B cell (primary cell): Measurements from ENCODE around the gene KCNK4. TPM values are rescaled to one million over a fixed set of nuclear protein-coding genes. Genes with fewer than 3 reads are reported as not detected.

ENCODE experiments used
- ATAC-seq: fragments of 200-7000 bp; cut with Tn5 transposase; one replicate; pipeline ENCODE4 v1.10.0; 2021; ENCODE audit warnings: low read depth, mild to moderate bottlenecking, moderate number of reproducible peaks, moderate library complexity
- CTCF ChIA-PET: fragments of 350-600 bp; sonication (Branson Sonifier 250); formaldehyde crosslinking; loops from one replicate; lab custom pipeline; 2021; ENCODE audit warnings: antibody characterized with exemption, inconsistent platforms; lab: Charles Lee
- POLR2A ChIA-PET: fragments of 350-600 bp; sonication (Branson Sonifier 250); formaldehyde crosslinking; loops from one replicate; lab custom pipeline; 2021; ENCODE audit warnings: antibody characterized with exemption; lab: Charles Lee
- DNase-seq: peaks from one replicate; pipeline ENCODE4 v3.0.0; 2013
- H2AFZ ChIP-seq: 2 replicates; pipeline ENCODE4 v1.6.1; 2012; ENCODE audit warnings: mild to moderate bottlenecking, low read depth, low read length; ENCODE audit not compliant: insufficient read depth, poor library complexity, severe bottlenecking
- H3K27ac ChIP-seq, 2 donors: 1 replicate in 1 of 2; 2 replicates in 1 of 2; pipeline ENCODE4 v1.5.1; 2012 to 2013; ENCODE audit warnings: low read length in 2 of 2, mild to moderate bottlenecking in 2 of 2, moderate library complexity in 1 of 2
- H3K27me3 ChIP-seq, 4 experiments: fragments of 200-600 bp in 1 of 4; sonication (generic) in 1 of 4; replicated peaks in 1 of 4; 1 replicate in 2 of 4; 2 replicates in 2 of 4; pipeline versions ENCODE4 v1.6.1 to v1.7.0; 2013 to 2016; ENCODE audit warnings: low read length in 3 of 4, mild to moderate bottlenecking in 2 of 4, mixed read lengths in 1 of 4, moderate library complexity in 1 of 4; ENCODE audit not compliant: insufficient read depth in 4 of 4, control insufficient read depth in 3 of 4; ENCODE audit errors: control extremely low read depth in 1 of 4
- H3K36me3 ChIP-seq, 2 experiments: replicated peaks in 1 of 2; 1 replicate in 1 of 2; 2 replicates in 1 of 2; pipeline versions ENCODE4 v1.6.1 to v1.7.1; 2013; ENCODE audit warnings: low read length in 1 of 2; ENCODE audit not compliant: insufficient read depth in 2 of 2, control insufficient read depth in 1 of 2; ENCODE audit errors: control extremely low read depth in 1 of 2, extremely low read depth in 1 of 2
- H3K4me1 ChIP-seq, 2 donors: fragments of 200-600 bp in 1 of 2; sonication (generic) in 1 of 2; 1 replicate in 1 of 2; 2 replicates in 1 of 2; pipeline versions ENCODE4 v1.5.1 to v1.6.1; 2013 to 2017; ENCODE audit warnings: low read length in 2 of 2; ENCODE audit not compliant: control insufficient read depth in 2 of 2, insufficient read depth in 2 of 2
- H3K4me2 ChIP-seq: replicated peaks from 2 replicates; pipeline ENCODE3; 2012; ENCODE audit warnings: mild to moderate bottlenecking, low read depth, low read length; ENCODE audit not compliant: poor library complexity, severe bottlenecking
- H3K4me3 ChIP-seq, 5 experiments: fragments of 200-600 bp in 1 of 5; sonication (generic) in 1 of 5; 1 replicate in 3 of 5; 2 replicates in 2 of 5; pipeline versions ENCODE4 v1.5.1 to v1.7.0; 2011 to 2016; ENCODE audit warnings: low read length in 4 of 5, mild to moderate bottlenecking in 4 of 5, low read depth in 2 of 5, control low read depth in 1 of 5, moderate library complexity in 1 of 5; ENCODE audit not compliant: insufficient read depth in 1 of 5; ENCODE audit errors: control extremely low read depth in 1 of 5, extremely low read depth in 1 of 5
- H3K79me2 ChIP-seq: fragments of 200-600 bp; sonication (generic); one replicate; pipeline ENCODE4 v1.6.0; 2016; ENCODE audit warnings: low read length; ENCODE audit not compliant: control insufficient read depth, insufficient read depth
- H3K9ac ChIP-seq: fragments of 200-600 bp; sonication (generic); 2 replicates; pipeline ENCODE4 v1.6.1; 2017; ENCODE audit warnings: mild to moderate bottlenecking, low read length, moderate library complexity
- H3K9me3 ChIP-seq, 3 donors: one replicate each; pipeline versions ENCODE4 v1.6.1 to v1.7.1; 2013; ENCODE audit warnings: low read length in 2 of 3; ENCODE audit not compliant: control insufficient read depth in 2 of 3, insufficient read depth in 1 of 3; ENCODE audit errors: control extremely low read depth in 1 of 3
- H4K20me1 ChIP-seq: 2 replicates; pipeline ENCODE4 v1.6.0; 2012; ENCODE audit warnings: mild to moderate bottlenecking, low read length; ENCODE audit not compliant: insufficient read depth, control insufficient read depth, poor library complexity, severe bottlenecking
- H3K27ac Mint-ChIP-seq: one replicate; pipeline ENCODE4 v1.8.0; 2021; ENCODE audit warnings: mixed read lengths
- H3K27me3 Mint-ChIP-seq: one replicate; pipeline ENCODE4 v1.8.0; 2021; ENCODE audit warnings: mixed read lengths
- H3K4me1 Mint-ChIP-seq: one replicate; pipeline ENCODE4 v1.8.0; 2021; ENCODE audit warnings: mixed read lengths
- H3K4me3 Mint-ChIP-seq: one replicate; pipeline ENCODE4 v1.8.0; 2021; ENCODE audit warnings: mixed read lengths
- H3K9me3 Mint-ChIP-seq: one replicate; pipeline ENCODE4 v1.8.0; 2022; ENCODE audit warnings: mixed read lengths; ENCODE audit not compliant: insufficient read depth
- CTCF ChIP-seq: fragments of 200-600 bp; IDR thresholded peaks from one replicate; pipeline ENCODE4 v1.8.0; 2022; ENCODE audit warnings: antibody characterized with exemption, mild to moderate bottlenecking
- EZH2 ChIP-seq: IDR thresholded peaks from 2 replicates; pipeline ENCODE4 v1.6.1; 2012; ENCODE audit warnings: borderline replicate concordance, low read depth, mild to moderate bottlenecking, moderate library complexity, low read length; ENCODE audit not compliant: insufficient read depth, poor library complexity, severe bottlenecking
- WGBS: methylation state at CpG from one replicate; pipeline ENCODE4 v1.1.5; 2013; ENCODE audit warnings: missing lambda C conversion rate; ENCODE audit not compliant: insufficient coverage; 5-methylcytosine and 5-hydroxymethylcytosine counted together
- intact Hi-C: fragments of 100-400 bp; cut with micrococcal nuclease; formaldehyde crosslinking; loops from one replicate; pipeline ENCODE4 v1.10.0; 2022
- polyA plus RNA-seq: library from polyadenylated mRNA; depleted of rRNA; stranded (reverse); fragments of >200 nt; gene quantifications from 2 replicates; pipeline ENCODE4 v1.2.3, GENCODE V29; 2012
- total RNA-seq, 2 donors: library from RNA; stranded (reverse); fragments of 120-200 nt in 1 of 2; gene quantifications; 1 replicate in 1 of 2; 2 replicates in 1 of 2; pipeline versions ENCODE4 v1.2.3 to v1.2.4, GENCODE V29; 2013 to 2022

The KCNK4 gene
- total and polyA plus RNA-seq, 2 donors (not counting 1 experiment from before 2014, with no cell fraction given) = 0.32 TPM; not detected in 1

GRCh38 chr11:64298966-64299846, 8.1 kb downstream of the KCNK4 start:
- 4% methylated on average over 56 of the region's 60 CpGs for WGBS
- TF ChIP-seq EZH2 (peak; percentile 94), CTCF (no peak)
- H2AFZ ChIP-seq = peak overlapping the region; percentile 33

More at GRCh38 chr11:64298966-64299846, 8.1 kb downstream of the KCNK4 start:
- peaks cover 27% of the 10 kb centered on the region for H3K4me1 Mint-ChIP-seq
- Histone ChIP-seq H3K4me1 (peaks cover 34 to 43% of the 10 kb centered on the region in 2 donors), H3K36me3 (no peaks in the 10 kb centered on the region), H3K4me2 (peak overlapping the region; percentile 85), H3K27me3 (peaks cover 0 to 84% (median 54%) of the 10 kb centered on the region in 4 experiments), H3K79me2 (no peaks in the 10 kb centered on the region), H3K9ac (peak overlapping the region; percentile 48), H3K9me3 (peaks cover 0 to 31% (median 0%) of the 10 kb centered on the region in 3 donors), H3K4me3 (peak overlapping the region in 1 of 5 experiments; percentile 52), H3K27ac (no peak overlapping the region), H4K20me1 (peaks cover 16% of the 10 kb centered on the region)
- ATAC-seq (no peak), DNase-seq (peak; percentile 64)
- peak overlapping the region; percentile 87 for H3K4me3 Mint-ChIP-seq
- H3K27me3 Mint-ChIP-seq = peaks cover 50% of the 10 kb centered on the region
- ChIA-PET POLR2A (interaction anchor here (0.7 kb wide), 1 partner anchor 268 kb away, joined by 9 read pairs; no protein-coding TSS in a partner anchor), CTCF (interaction anchor here (0.8 to 1.0 kb wide), 2 partner anchors 30 to 94 kb away, joined by 3 to 6 read pairs; no protein-coding TSS in a partner anchor)
- H3K27ac Mint-ChIP-seq = no peak overlapping the region
- H3K9me3 Mint-ChIP-seq = no peaks in the 10 kb centered on the region
- intact Hi-C loops = no loop called here
